ENCODE data around the gene SLC6A2. TPM values are rescaled to one million over a fixed set of nuclear protein-coding genes. Genes with fewer than 3 reads are reported as not detected.

Gene SLC6A2
- total and polyA plus RNA-seq, 2 of the 13 experiments (the other 11 are each of a cell fraction or from before 2014, with no cell fraction given), result 0.62 to 0.66 TPM

DNA sequence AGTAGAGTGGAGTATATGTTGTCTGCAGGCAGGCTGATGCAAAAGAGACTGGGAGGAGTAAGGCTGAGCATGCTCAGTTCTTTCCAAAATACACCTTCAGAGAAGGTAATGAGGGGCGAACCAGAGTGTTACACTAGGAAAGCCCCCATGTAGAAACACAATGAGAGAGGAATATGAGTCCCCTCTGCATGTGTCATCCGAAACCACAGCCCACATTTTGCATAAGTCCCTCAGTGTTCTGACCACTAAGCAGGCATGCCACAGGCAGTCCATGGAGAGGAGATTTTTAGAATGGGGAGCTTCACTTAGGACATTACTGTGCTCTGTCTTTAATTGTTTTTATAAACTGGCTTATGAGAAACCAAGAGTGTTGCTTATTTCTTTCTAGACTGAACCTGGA lies 32.0 kb downstream of the SLC6A2 start:
- no peak for ATAC-seq
- Histone ChIP-seq H2AFZ (ENCODE audit: low read length) (no peak overlapping the region), H3K27ac (ENCODE audit: extremely low read length, insufficient read depth, low read length) (no peak overlapping the region), H3K27me3 (ENCODE audit: control insufficient read depth in 1 of 2, insufficient read depth in 2 of 2, low read length in 2 of 2) (no peaks in the 10 kb centered on the region; a peak in 2 of 5 replicates), H3K4me3 (replicated peaks in 1 of 3; ENCODE audit: insufficient read depth in 1 of 3, low read depth in 2 of 3, low read length in 3 of 3) (no peak overlapping the region), H3K79me2 (ENCODE audit: insufficient read depth, low read length) (no peaks in the 10 kb centered on the region), H3K9me3 (ENCODE audit: low read length) (peaks cover 9% of the 10 kb centered on the region; the same call in 1 of the 2 replicates), H3K9ac (ENCODE audit: insufficient read depth, low read depth, low read length) (no peak overlapping the region), H4K20me1 (ENCODE audit: insufficient read depth, low read length) (no peaks in the 10 kb centered on the region), H3K4me1 (ENCODE audit: insufficient read depth, low read length) (no peaks in the 10 kb centered on the region), H3K4me2 (ENCODE audit: low read depth, low read length) (no peak overlapping the region), H3K36me3 (replicated peaks in 1 of 2; ENCODE audit: control insufficient read depth in 1 of 2, insufficient read depth in 2 of 2, low read length in 2 of 2) (no peaks in the 10 kb centered on the region)
- 13% methylated on average over 2 of the region's 2 CpGs for WGBS (ENCODE audit: low lambda C conversion rate)
- ChIA-PET POLR2A (no interaction called here), CTCF (ENCODE audit: low intra/inter-chr PET ratio, low total read pairs) (no interaction called here)
- in situ Hi-C loops (cut with HindIII; ENCODE audit: extremely low pct_ligation_motif_present, low pct_unique_long_range_greater_than_20kb) (no loop called here), intact Hi-C loops (cut with micrococcal nuclease; ENCODE audit: unreplicated experiment) (no loop called here)
- no TSS peak for BruUV-seq (replicated peaks)
- no peak for DNase-seq (ENCODE audit: low spot score)
- TF ChIP-seq JUND (CRISPR knock-in tag; IDR thresholded peaks at IDR 0.05) (no peak), ZNF549 (CRISPR knock-in tag; IDR thresholded peaks at IDR 0.05) (no peak), MEIS2 (CRISPR knock-in tag; IDR thresholded peaks at IDR 0.05) (no peak), PITX1 (CRISPR knock-in tag; IDR thresholded peaks at IDR 0.05) (no peak), CCDC6 (CRISPR knock-in tag; IDR thresholded peaks at IDR 0.05) (no peak), PLRG1 (conservative IDR thresholded peaks at IDR 0.05) (no peak), MXD3 (CRISPR knock-in tag; IDR thresholded peaks at IDR 0.05) (no peak), SALL1 (CRISPR knock-in tag; IDR thresholded peaks at IDR 0.05) (no peak)
- no peak for FAIRE-seq

GRCh38 chr16:55690841-55691240 lies 35.1 kb downstream of the SLC6A2 start:
- intact Hi-C loops (cut with micrococcal nuclease; ENCODE audit: unreplicated experiment) (no loop called here), in situ Hi-C loops (cut with HindIII; ENCODE audit: extremely low pct_ligation_motif_present, low pct_unique_long_range_greater_than_20kb) (no loop called here)
- Histone ChIP-seq H2AFZ (ENCODE audit: low read length) (no peak overlapping the region), H3K27ac (ENCODE audit: extremely low read length, insufficient read depth, low read length) (no peak overlapping the region), H3K4me1 (ENCODE audit: insufficient read depth, low read length) (no peaks in the 10 kb centered on the region), H4K20me1 (ENCODE audit: insufficient read depth, low read length) (no peaks in the 10 kb centered on the region), H3K79me2 (ENCODE audit: insufficient read depth, low read length) (no peaks in the 10 kb centered on the region), H3K27me3 (ENCODE audit: control insufficient read depth in 1 of 2, insufficient read depth in 2 of 2, low read length in 2 of 2) (no peaks in the 10 kb centered on the region; a peak in 2 of 5 replicates), H3K4me3 (replicated peaks in 1 of 3; ENCODE audit: insufficient read depth in 1 of 3, low read depth in 2 of 3, low read length in 3 of 3) (no peak overlapping the region), H3K9ac (ENCODE audit: insufficient read depth, low read depth, low read length) (no peak overlapping the region), H3K4me2 (ENCODE audit: low read depth, low read length) (no peak overlapping the region), H3K9me3 (ENCODE audit: low read length) (peaks cover 5% of the 10 kb centered on the region; the same call in 1 of the 2 replicates), H3K36me3 (replicated peaks in 1 of 2; ENCODE audit: control insufficient read depth in 1 of 2, insufficient read depth in 2 of 2, low read length in 2 of 2) (no peaks in the 10 kb centered on the region)
- DNase-seq (ENCODE audit: low spot score), result no peak
- no peak for FAIRE-seq
- TF ChIP-seq GTF3A (CRISPR knock-in tag; conservative IDR thresholded peaks at IDR 0.05) (no peak), HNRNPK (IDR thresholded peaks at IDR 0.05; ENCODE audit: low read depth, low read length, poor library complexity, severe bottlenecking) (peak; percentile 33), DNMT1 (CRISPR knock-in tag; IDR thresholded peaks at IDR 0.05) (no peak), PHB2 (IDR thresholded peaks at IDR 0.05; ENCODE audit: partially characterized antibody) (no peak), SP140L (CRISPR knock-in tag; IDR thresholded peaks at IDR 0.05; ENCODE audit: borderline replicate concordance) (no peak)
- TF ChIP-seq, protein P1, sequence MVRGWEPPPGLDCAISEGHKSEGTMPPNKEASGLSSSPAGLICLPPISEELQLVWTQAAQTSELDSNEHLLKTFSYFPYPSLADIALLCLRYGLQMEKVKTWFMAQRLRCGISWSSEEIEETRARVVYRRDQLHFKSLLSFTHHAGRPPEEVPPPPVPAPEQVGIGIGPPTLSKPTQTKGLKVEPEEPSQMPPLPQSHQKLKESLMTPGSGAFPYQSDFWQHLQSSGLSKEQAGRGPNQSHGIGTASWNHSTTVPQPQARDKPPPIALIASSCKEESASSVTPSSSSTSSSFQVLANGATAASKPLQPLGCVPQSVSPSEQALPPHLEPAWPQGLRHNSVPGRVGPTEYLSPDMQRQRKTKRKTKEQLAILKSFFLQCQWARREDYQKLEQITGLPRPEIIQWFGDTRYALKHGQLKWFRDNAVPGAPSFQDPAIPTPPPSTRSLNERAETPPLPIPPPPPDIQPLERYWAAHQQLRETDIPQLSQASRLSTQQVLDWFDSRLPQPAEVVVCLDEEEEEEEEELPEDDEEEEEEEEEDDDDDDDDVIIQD (CRISPR knock-in tag; IDR thresholded peaks at IDR 0.05; ENCODE audit: low read depth), result no peak
- 6% methylated on average over 1 of the region's 1 CpG for WGBS (ENCODE audit: low lambda C conversion rate)
- no peak for ATAC-seq
- POLR2A ChIA-PET, result no interaction called here
- no TSS peak for BruUV-seq (replicated peaks)
- CTCF ChIA-PET (ENCODE audit: low intra/inter-chr PET ratio, low total read pairs), result no interaction called here
